Measurements from ENCODE around the gene SNCAIP. TPM values are rescaled to one million over a fixed set of nuclear protein-coding genes. Genes with fewer than 3 reads are reported as not detected.

SNCAIP gene
- total and polyA plus RNA-seq, 2 experiments from 2014 or later: 6.1 to 11.9 TPM

- TF ChIP-seq REST (IDR thresholded peaks at IDR 0.05; ENCODE audit: unreplicated experiment) (no peak), CTCF (conservative IDR thresholded peaks at IDR 0.05; ENCODE audit: low read depth in 2 of 2) (no peak)
These were observed 109.5 kb downstream of the SNCAIP start (continued) for GRCh38 chr5:122421374-122422079.

GRCh38 chr5:122423221-122423620 lies 111.2 kb downstream of the SNCAIP start:
- ATAC-seq: no peak

More at GRCh38 chr5:122423221-122423620, 111.2 kb downstream of the SNCAIP start:
- Histone ChIP-seq H3K27ac (ENCODE audit: low read depth) (no peak overlapping the region), H3K36me3 (ENCODE audit: insufficient read depth) (no peaks in the 10 kb centered on the region; the same call in 1 of the 2 replicates), H3K9me2 (ENCODE audit: insufficient read depth) (peaks cover 9% of the 10 kb centered on the region; the same call in 1 of the 2 replicates), H3F3A (replicated peaks; ENCODE audit: low read depth) (no peaks in the 10 kb centered on the region), H3K79me2 (replicated peaks; ENCODE audit: insufficient read depth) (no peaks in the 10 kb centered on the region), H2AFZ (no peak overlapping the region), H3K4me1 (ENCODE audit: insufficient read depth) (peaks cover 20% of the 10 kb centered on the region), H3K4me3 (no peak overlapping the region), H4K20me1 (replicated peaks; ENCODE audit: insufficient read depth) (no peaks in the 10 kb centered on the region), H3K4me2 (no peak overlapping the region), H3K27me3 (ENCODE audit: insufficient read depth) (no peaks in the 10 kb centered on the region)
- Mint-ChIP-seq H3K36me3 (ENCODE audit: low read depth) (peaks cover 9% of the 10 kb centered on the region; the same call in 2 of the 3 replicates), H3K4me1 (peaks cover 25% of the 10 kb centered on the region), H3K4me3 (no peak overlapping the region), H3K27ac (no peak overlapping the region), H3K27me3 (ENCODE audit: insufficient read depth, low read depth, poor library complexity) (no peaks in the 10 kb centered on the region), H3K9me3 (no peaks in the 10 kb centered on the region)
- DNase-seq (ENCODE audit: low spot score): no peak
- TF ChIP-seq ZNF114 (CRISPR knock-in tag; IDR thresholded peaks at IDR 0.05) (no peak), REST (IDR thresholded peaks at IDR 0.05; ENCODE audit: unreplicated experiment) (no peak), CTCF (conservative IDR thresholded peaks at IDR 0.05; ENCODE audit: low read depth in 2 of 2) (no peak), ETS1 (IDR thresholded peaks at IDR 0.05) (no peak)

Data from GM23338 (cell line).